ENCODE measurements around the gene PALM2AKAP2.

- TF ChIP-seq EZH2phosphoT487 (IDR thresholded peaks at IDR 0.05; ENCODE audit: insufficient read depth, low read depth) (no peak), EZH2 (IDR thresholded peaks at IDR 0.05; ENCODE audit: insufficient read depth, poor library complexity, severe bottlenecking) (no peak)
Measured at GRCh38 chr9:109739760-109740159, 40.2 kb upstream of the PALM2AKAP2 start.

Data from GM23248 (cell line).